Activated CD8-positive, alpha-beta memory T cell treated with anti-CD3 and anti-CD28 coated beads, Interleukin-2, amount 50 U/mL, for 24 hours (primary cell): ENCODE data around the gene TRPV2.
"Not testable (repeated sequence)": the region's sequence is repeated elsewhere in the genome, so short reads cannot be mapped to it uniquely, and the experiment has no call there.

Source experiments
- DNase-seq: peaks from one replicate; pipeline ENCODE4 v3.0.0-alpha.2; 2020; ENCODE audit errors: extremely low read depth

TRPV2 gene, protein sequence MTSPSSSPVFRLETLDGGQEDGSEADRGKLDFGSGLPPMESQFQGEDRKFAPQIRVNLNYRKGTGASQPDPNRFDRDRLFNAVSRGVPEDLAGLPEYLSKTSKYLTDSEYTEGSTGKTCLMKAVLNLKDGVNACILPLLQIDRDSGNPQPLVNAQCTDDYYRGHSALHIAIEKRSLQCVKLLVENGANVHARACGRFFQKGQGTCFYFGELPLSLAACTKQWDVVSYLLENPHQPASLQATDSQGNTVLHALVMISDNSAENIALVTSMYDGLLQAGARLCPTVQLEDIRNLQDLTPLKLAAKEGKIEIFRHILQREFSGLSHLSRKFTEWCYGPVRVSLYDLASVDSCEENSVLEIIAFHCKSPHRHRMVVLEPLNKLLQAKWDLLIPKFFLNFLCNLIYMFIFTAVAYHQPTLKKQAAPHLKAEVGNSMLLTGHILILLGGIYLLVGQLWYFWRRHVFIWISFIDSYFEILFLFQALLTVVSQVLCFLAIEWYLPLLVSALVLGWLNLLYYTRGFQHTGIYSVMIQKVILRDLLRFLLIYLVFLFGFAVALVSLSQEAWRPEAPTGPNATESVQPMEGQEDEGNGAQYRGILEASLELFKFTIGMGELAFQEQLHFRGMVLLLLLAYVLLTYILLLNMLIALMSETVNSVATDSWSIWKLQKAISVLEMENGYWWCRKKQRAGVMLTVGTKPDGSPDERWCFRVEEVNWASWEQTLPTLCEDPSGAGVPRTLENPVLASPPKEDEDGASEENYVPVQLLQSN

DNA sequence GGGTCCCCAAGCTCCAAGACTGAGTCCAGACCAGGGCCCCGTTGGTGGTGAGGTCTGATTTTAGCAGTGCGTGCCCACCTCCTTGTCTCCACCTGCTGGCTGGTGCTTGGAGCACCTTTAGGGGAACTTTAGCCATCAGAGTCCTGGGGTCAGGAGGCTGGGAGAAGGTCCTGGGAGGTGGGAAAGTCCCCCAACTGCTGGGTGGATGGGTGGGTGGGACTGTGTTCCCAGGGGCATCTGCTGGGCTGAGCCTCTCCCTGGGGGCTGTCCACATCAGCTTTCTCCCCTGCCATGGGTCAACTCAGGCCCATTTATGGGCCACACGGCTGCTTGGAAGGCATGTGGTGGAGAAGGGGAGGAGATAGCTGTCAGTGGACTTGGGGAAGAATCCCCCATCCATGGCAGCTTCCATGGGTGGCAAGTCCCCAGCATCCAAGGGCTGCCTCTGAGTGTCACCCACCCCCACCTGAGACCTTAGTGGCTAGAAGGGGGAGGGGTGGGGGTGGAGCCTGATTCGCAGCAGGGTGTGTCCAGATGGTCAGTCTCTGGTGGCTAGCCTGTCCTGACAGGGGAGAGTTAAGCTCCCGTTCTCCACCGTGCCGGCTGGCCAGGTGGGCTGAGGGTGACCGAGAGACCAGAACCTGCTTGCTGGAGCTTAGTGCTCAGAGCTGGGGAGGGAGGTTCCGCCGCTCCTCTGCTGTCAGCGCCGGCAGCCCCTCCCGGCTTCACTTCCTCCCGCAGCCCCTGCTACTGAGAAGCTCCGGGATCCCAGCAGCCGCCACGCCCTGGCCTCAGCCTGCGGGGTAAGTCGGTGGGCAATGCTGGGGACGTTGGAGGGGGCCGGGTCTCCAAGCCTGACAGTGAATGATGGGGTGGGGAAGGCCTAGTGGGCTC, at the start of gene TRPV2:
Gene TRPV2 (plus strand): TSS at position 541 of the 894 bp plus-strand sequence. CDS start 2,098 bp downstream, outside the sequence.
- DNase-seq: no peak

DNA sequence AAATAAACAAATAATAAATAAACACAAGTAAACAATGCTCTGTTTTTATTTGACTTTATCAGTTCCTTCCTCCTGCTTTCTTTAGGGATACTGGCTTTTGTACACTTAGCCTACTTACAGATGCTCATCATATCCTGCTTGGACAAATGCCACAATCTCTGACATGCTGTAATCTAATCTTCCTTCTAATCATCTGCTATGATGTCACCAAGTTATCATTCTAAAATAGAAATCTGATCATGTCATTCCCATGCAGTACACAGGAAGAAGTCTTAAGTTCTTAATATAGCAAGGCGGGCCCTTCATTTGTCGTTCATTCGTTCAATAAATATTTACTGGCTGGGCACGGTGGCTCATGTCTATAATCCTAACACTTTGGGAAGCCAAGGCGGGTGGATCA, 43.6 kb upstream of the TRPV2 start:
- no peak for DNase-seq

DNA sequence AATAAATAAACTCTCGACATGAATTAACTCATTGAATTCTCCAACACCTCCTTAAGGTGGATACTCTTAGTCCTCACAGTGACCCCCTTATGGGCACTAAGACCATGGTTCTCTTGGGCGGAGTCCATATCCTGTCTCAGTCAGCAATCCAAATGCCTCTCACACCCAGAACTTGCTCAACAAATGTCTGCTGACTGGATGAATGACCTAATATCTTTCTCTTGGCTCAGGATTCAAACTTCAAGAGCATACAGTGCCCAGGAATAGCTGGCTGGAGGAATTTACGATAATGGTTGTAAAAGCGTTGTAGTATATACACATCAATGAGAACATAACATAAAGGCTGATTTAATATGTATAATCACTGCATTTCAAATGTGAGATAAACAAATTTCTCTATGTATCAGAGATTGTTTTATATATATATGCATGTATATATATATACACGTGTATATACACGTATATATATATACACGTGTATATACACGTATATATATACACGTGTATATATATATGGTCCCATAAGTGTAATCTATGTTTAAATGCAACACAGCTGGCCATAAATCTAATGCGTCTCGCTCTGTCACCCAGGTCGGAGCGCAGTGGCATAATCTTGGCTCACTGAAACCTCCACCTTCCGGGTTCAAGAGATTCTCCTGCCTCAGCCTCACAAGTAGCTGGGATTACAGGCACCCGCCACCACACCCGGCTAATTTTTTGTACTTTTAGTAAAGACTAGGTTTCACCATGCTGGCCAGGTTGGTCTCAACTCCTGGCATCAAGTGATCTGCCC, 41.0 kb upstream of the TRPV2 start:
- no peak for DNase-seq

DNA sequence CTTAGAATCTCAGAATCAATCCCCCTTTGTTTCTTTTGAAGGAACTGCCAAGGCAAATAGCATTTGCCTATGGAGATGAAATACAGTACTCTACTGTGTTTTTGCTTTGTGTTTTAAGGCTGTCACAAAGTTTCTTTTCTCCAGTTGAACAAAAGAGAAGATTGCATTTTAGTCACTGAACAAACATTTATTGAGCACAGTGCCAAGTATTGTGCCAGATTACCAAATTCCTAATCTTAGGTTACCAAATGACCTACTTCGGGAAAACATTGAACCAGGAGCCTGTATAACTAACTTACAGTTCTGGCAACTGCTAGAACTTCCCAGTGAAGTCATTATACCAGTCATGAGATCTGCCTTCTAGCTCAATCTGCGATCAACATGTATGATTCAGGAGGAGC, 37.4 kb upstream of the TRPV2 start:
- DNase-seq: no peak

DNA sequence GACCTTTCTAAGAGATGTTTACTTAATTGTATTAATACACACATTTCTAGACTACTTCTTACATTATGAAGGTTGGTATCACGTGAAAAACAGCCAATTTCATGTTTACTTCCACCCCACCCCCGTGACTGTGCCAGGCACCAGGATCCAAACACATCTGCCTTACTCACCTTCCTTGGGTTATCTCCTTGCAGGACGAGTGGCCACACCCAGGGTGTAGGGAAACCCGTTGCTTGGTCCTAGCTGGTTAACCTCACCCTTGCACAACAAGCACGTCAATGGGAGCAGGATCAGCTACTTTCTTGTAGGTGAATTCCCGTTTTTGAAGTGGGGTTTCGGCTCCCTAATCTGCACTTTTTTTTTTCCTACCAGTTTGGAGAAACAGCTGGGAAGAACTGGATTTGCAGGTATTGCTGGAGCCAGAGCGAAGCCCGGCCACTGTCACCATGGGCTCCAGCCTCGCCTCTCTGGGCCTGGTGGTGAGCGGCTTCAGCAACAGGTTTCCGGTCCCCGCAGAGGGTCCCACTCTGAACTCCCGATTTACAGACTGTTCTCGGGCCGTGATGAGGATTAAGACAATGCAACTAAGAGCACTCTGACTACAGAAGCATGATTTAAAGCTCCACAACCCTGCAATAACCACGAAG, 36.6 kb upstream of the TRPV2 start:
- no peak for DNase-seq

DNA sequence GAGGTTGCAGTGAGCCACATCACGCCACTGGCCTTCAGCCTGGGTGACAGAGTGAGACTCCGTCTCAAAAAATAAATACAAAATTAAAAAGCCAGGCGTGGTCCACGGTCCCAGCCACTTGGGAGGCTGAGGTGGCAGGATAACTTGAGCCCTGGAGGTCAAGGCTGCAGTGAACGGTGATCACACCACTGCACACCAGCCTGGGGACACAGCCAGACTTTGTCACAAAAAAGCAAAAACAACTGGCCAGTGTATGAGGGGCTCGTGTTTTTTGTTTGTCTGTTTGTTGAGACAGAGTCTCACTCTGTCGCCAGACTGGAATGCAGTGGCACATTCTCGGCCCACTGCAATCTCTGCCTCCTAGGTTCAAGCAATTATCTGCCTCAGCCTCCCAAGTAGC, 35.7 kb upstream of the TRPV2 start:
- no peak for DNase-seq

DNA sequence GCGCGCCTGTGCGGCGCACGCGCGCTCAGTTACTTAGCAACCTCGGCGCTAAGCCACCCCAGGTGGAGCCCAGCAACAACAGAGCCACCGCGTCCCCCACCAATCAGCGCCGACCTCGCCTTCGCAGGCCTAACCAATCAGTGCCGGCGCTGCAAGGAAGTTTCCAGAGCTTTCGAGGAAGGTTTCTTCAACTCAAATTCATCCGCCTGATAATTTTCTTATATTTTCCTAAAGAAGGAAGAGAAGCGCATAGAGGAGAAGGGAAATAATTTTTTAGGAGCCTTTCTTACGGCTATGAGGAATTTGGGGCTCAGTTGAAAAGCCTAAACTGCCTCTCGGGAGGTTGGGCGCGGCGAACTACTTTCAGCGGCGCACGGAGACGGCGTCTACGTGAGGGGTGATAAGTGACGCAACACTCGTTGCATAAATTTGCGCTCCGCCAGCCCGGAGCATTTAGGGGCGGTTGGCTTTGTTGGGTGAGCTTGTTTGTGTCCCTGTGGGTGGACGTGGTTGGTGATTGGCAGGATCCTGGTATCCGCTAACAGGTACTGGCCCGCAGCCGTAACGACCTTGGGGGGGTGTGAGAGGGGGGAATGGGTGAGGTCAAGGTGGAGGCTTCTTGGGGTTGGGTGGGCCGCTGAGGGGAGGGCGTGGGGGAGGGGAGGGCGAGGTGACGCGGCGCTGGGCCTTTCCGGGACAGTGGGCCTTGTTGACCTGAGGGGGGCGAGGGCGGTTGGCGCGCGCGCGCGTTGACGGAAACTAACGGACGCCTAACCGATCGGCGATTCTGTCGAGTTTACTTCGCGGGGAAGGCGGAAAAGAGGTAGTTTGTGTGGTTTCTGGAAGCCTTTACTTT, 34.5 kb upstream of the TRPV2 start, which contains the start of gene UBB:
Gene UBB (plus strand): TSS at position 452 of the 856 bp plus-strand sequence. CDS start 817 bp downstream, outside the sequence.
- DNase-seq: peak; percentile 87

DNA sequence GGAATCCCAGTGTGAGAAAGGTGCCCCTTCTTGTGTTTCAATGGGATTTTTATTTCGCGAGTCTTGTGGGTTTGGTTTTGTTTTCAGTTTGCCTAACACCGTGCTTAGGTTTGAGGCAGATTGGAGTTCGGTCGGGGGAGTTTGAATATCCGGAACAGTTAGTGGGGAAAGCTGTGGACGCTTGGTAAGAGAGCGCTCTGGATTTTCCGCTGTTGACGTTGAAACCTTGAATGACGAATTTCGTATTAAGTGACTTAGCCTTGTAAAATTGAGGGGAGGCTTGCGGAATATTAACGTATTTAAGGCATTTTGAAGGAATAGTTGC, 33.9 kb upstream of the TRPV2 start:
- no peak for DNase-seq

DNA sequence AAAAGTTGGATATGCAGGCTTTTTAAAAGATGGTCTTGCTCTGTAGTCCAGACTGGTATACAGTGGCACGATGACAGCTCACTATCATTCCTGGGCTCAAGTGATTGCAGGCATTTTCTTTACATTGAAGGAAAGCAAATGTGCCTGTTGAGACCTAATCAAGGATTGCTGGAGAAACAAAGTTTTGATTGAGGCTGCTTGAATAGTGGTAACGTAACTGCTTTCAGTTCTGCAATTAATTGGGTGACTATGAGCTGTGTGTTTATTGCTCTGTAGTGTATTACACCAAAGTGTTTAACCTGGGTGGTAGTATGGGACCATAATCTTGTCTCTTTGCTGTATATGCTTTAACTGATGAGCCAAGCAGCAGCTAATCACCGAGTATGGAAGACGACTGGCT, 32.2 kb upstream of the TRPV2 start:
- no peak for DNase-seq

DNA sequence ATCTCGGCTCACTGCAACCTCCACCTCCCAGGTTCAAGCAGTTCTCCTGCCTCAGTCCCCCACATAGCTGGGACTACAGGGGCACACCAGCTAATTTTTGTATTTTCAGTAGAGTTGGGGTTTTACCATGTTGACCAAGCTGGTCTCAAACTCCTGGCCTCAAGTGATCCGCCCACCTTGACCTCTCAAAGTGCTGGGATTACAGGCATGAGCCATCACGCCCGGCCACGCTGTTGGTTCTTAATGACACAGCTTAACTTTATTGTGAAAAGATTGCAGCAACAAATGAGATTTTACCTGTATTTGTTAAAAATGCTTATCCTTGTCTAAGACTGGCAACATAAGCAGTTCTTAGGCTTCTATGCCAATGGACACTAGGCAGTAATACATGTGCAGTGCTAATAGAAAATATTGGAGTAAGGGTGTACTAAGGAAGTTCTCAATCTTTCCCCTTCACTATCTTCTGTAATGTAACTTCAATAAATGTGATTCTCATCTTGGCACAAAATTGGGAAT, 31.5 kb upstream of the TRPV2 start:
- no peak for DNase-seq

DNA sequence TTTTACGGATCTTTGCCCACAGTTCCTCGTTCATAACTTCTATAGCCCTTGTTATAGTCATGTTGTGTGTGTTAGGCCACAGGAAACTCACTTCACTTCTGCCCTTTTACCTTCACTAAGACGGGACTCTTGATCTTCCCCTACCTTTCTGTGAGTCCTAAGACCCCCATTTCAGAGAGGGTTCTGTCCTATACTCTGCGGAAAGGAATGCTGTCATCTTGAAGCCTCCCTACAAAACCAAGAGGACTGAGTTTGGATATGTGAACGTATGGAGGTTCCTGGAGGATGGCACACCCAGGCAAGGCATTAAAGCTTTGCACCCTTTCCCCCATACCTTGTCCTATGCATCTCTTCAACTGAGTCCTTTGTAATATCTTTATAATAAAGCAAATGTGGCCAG, 30.8 kb upstream of the TRPV2 start:
- DNase-seq: no peak

DNA sequence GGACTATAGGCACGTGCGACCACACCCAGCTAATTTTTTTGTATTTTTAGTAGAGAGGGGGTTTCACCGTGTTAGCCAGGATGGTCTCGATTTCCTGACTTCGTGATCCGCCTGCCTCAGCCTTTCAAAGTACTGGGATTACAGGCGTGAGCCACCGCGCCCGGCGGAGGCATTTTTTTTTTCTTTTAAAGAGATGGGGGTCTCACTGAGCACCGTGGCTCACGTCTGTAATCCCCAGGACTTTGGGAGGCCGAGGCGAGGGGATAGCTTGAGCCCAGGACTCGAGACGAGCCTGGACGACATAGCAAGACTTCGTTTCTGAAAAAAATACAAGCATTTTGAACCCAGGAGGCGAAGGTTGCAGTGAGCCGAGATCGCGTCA, 29.3 kb upstream of the TRPV2 start:
- DNase-seq: not testable (repeated sequence)

DNA sequence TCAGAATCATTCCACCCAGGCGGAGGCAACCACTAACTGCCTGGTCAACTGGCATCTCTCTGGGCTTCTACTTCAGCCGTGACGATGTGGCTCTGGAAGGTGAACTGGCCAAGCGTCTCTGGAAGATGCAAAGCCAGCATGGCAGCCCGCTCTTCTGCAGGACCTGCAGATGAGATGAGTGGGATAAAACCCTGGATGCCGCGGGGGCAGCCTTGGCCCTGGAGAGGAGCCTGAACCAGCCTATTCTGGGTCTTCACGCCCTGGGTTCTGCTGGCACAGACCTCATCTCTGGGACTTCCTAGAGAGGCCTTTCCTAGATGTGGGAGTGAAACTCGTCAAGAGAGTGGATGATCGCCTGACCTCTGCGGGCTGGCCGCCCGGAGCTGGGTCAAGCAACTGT, 23.9 kb upstream of the TRPV2 start:
- DNase-seq: no peak

DNA sequence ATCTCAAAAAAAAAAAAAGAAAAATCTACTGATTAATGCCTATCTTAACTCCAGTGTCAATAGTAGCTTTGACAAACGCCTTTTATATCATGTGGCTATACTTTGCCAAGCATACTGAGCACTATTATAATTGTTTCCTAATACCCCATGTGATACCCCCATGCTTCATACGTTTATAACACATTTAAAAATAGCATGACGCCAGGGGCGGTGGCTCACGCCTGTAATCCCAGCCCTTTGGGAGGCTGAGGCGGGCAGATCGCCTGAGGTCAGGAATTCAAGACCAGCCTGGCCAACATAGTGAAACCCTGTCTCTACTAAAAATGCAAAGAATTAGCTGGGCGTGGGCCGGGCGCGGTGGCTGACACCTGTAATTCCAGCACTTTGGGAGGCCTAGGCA, 22.9 kb upstream of the TRPV2 start:
- DNase-seq: not testable (repeated sequence)

DNA sequence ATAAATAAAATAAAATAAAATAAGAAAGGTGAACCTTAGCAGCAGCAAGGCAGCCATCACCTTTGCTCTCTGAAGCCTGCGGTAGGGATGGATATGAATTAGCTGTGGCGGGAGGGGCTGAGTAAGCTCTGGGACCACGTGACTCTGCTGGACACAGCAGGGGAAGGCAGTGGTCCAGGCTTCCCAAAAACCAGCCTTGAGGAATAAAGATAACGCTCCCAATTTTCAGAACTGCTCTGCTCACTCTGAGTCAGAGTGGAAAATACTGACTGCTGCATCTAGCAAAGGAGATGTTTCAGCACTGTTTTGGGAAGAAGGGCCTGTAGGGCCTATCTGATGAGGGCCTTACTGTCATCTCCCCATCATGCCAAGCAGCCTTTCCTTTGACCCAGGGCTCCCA, 19.5 kb upstream of the TRPV2 start:
- DNase-seq: not testable (repeated sequence)

DNA sequence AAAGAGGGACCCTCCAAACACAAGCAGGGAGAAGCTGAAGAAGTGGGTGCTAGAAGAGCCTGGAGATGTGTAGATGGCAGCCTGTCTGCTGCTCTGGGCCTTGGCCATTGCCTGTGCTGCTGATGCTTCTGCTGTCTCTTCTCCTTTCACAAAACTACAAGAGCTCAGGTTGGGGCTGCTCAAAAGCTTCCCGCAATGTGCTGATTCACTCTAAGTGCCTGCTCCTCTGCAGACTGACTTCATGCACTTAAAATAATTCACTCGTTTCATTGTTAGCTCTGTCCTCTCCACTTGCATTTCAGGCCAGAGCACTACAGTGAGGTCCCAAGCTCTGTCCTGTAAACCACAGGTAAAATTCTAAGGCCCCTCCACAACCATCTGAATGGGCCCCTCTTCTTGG, 18.7 kb upstream of the TRPV2 start:
- DNase-seq: not testable (repeated sequence)

DNA sequence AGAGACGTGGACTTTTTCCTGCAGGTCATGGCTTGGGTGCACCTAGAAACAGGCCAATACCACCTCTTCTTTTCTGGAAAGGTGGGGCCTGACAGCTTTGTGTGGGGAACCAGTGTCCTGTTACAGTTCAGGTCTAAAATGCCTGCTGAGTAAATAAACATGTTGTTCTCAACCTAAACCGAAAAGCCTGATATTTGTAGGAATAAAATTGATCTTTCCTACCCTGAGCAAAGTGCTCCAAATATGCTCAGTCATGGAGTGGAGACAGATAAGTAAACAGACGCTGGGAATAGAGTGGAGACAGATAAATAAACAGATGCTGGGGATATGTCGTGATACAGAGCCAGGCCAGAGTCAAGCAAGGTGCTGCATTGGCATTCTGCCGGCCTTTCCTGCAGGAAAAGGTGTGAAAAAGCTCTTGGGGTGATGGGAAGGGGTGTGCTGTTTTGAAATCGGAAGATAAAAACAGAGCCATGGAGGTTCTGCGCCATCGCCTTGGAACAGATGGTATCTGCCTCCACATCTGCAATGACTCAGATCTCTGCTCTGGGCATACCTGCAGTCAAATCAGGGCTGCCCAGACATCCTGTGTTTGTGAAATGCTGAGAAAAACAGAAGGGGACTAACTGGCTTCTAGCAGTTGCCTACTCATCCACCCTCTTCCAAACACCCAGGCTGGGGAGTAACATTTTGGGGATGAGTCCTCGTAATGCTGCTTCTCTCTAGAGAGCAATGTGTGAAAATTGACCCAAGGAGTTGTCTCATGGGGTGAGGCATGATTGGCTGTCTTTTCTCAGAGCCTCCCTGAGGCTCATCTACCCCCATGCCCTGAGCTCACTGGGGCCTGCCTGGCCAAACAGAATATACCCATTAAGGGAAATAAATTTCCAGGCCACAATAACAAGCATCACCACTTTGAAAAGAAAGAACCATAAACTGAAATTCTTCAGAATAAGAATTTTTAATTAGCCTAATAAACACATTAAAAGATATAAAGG, 16.8 kb upstream of the TRPV2 start:
- no peak for DNase-seq

DNA sequence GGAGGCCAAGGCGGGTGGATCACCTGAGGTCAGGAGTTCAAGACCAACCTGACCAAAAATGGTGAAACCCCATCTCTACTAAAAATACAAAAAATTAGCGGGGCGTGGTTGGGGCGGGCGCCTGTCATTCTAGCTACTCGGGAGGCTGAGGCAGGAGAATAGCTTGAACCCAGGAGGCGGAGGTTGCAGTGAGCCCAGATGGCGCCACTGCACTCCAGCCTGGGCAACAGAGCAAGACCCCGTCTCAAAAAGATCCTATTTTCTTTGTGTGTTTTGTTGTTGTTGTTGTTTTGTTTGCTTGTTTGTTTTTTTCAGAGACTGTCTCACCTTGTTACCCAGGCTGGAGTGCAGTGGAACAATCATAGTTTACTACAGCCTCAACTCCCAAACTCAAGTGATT, 11.5 kb upstream of the TRPV2 start:
- not testable (repeated sequence) for DNase-seq
